ENCODE results near the gene BCAT1.

The BCAT1 gene

DNA sequence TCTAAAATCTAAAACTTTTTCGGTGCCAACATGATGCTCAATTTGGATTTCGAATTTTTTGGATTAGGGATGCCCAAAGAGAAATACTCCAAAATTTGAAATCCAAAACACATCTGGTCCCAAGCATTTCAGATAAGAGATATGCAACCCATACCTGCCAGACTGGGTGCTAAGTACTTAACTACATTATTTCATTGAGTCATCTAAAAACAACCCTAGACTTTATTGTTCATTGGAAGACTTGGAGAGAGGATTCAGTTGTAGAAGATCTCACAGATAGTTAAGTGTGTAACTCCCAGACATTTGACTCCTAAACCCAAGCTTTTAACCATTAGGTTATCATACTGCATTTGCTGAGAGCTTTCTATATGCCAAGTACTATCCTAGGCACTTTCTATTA, 102.2 kb downstream of the BCAT1 start:
- Histone ChIP-seq H3K4me1 (ENCODE audit: control extremely low read depth in 1 of 4, control insufficient read depth in 4 of 4, insufficient read depth in 4 of 4, low read length in 3 of 4) (peaks cover 10 to 23% (median 17%) of the 10 kb centered on the region in 4 experiments), H3K9me3 (ENCODE audit: control extremely low read depth in 1 of 5, control insufficient read depth in 4 of 5, insufficient read depth in 2 of 5, low read depth in 1 of 5, low read length in 4 of 5) (no peaks in the 10 kb centered on the region), H3K4me3 (ENCODE audit: control insufficient read depth in 1 of 7, extremely low read depth in 1 of 7, insufficient read depth in 4 of 7, low read depth in 2 of 7, low read length in 6 of 7) (no peak overlapping the region), H3K27me3 (replicated peaks in 2 of 5; ENCODE audit: control insufficient read depth in 4 of 5, insufficient read depth in 5 of 5, low read length in 4 of 5) (no peaks in the 10 kb centered on the region), H3K27ac (ENCODE audit: insufficient read depth in 1 of 2, low read depth in 1 of 2, low read length in 2 of 2, poor library complexity in 1 of 2, severe bottlenecking in 2 of 2) (no peak overlapping the region), H3K36me3 (ENCODE audit: control insufficient read depth in 4 of 4, insufficient read depth in 4 of 4, low read length in 3 of 4) (peaks cover 2 to 43% (median 12%) of the 10 kb centered on the region in 4 experiments)
- ChIA-PET CTCF (interaction anchor here (2.0 kb wide), 1 partner anchor 12 kb away, joined by 6 read pairs; no protein-coding TSS in a partner anchor), POLR2A (no interaction called here)
- 100% methylated on average over 2 of the region's 2 CpGs for WGBS (ENCODE audit: insufficient coverage)
- DNase-seq, result no peak

- peaks cover 2 to 47% (median 19%) of the 10 kb centered on the region in 4 experiments for H3K36me3 ChIP-seq (ENCODE audit: control insufficient read depth in 4 of 4, insufficient read depth in 4 of 4, low read length in 3 of 4)
- POLR2A ChIA-PET, result no interaction called here
- H3K9me3 ChIP-seq (ENCODE audit: control extremely low read depth in 1 of 5, control insufficient read depth in 4 of 5, insufficient read depth in 2 of 5, low read depth in 1 of 5, low read length in 4 of 5), result no peaks in the 10 kb centered on the region
- H3K27ac ChIP-seq (ENCODE audit: insufficient read depth in 1 of 2, low read depth in 1 of 2, low read length in 2 of 2, poor library complexity in 1 of 2, severe bottlenecking in 2 of 2), result no peak overlapping the region
- DNase-seq, result no peak
- WGBS (ENCODE audit: insufficient coverage), result no CpG with 5 or more reads among the region's 3 CpGs
- no peak overlapping the region for H3K4me3 ChIP-seq (ENCODE audit: control insufficient read depth in 1 of 7, extremely low read depth in 1 of 7, insufficient read depth in 4 of 7, low read depth in 2 of 7, low read length in 6 of 7)
- peaks cover 4 to 13% (median 7%) of the 10 kb centered on the region in 4 experiments for H3K4me1 ChIP-seq (ENCODE audit: control extremely low read depth in 1 of 4, control insufficient read depth in 4 of 4, insufficient read depth in 4 of 4, low read length in 3 of 4)
- no peaks in the 10 kb centered on the region for H3K27me3 ChIP-seq (replicated peaks in 2 of 5; ENCODE audit: control insufficient read depth in 4 of 5, insufficient read depth in 5 of 5, low read length in 4 of 5)
- CTCF ChIA-PET, result interaction anchor here (0.8 to 2.0 kb wide), 4 partner anchors 8 to 127 kb away, joined by 3 to 6 read pairs (median 4); no protein-coding TSS in a partner anchor
Measured at GRCh38 chr12:24845615-24846014, 103.3 kb downstream of the BCAT1 start.

DNA sequence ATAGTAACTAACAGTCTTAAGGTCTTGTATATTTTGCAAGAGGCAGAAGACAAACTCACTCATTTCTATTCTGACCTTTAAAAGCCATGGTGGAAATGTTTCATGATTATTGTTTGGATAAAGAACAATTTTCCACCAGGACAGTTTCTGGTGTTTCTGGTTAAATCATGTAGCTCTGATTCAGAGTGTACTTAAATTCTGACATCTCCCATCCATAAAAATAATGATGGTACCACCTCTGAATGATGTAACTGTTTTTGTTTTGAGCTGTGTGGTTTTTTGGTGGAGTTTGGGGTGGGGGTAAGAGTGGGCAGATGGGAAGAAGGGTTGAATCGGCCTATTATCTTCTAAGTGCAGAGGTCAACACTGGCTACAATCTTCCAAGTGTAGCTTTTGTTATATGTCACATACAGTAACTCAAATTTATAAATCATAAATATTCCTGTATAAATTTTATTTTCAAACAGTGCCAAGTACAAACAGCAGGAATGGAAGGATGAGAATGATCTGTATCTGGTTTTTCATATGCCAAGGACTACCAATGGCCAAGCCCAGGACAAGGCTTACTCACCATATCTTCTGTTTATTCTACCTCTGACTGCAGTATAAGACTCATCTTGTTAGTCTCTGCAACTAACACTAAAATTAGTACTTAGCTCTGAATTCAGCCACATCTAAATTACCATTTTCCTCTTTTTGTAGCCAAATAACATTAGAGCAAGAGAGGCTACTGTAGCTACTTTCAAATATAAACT, 108.7 kb downstream of the BCAT1 start:
- no peaks in the 10 kb centered on the region for H3K27me3 ChIP-seq (replicated peaks in 2 of 5; ENCODE audit: control insufficient read depth in 4 of 5, insufficient read depth in 5 of 5, low read length in 4 of 5)
- H3K4me1 ChIP-seq (ENCODE audit: control extremely low read depth in 1 of 4, control insufficient read depth in 4 of 4, insufficient read depth in 4 of 4, low read length in 3 of 4), result peaks cover 0 to 19% (median 15%) of the 10 kb centered on the region in 4 experiments
- DNase-seq, result no peak
- no peaks in the 10 kb centered on the region for H3K9me3 ChIP-seq (ENCODE audit: control extremely low read depth in 1 of 5, control insufficient read depth in 4 of 5, insufficient read depth in 2 of 5, low read depth in 1 of 5, low read length in 4 of 5)
- WGBS (ENCODE audit: insufficient coverage), result no CpG with 5 or more reads among the region's 1 CpG
- peaks cover 8 to 41% (median 14%) of the 10 kb centered on the region in 4 experiments for H3K36me3 ChIP-seq (ENCODE audit: control insufficient read depth in 4 of 4, insufficient read depth in 4 of 4, low read length in 3 of 4)
- CTCF ChIA-PET, result interaction anchor here (1.3 to 4.5 kb wide), 2 partner anchors 11 to 13 kb away, joined by 3 to 23 read pairs; no protein-coding TSS in a partner anchor
- no peak overlapping the region for H3K27ac ChIP-seq (ENCODE audit: insufficient read depth in 1 of 2, low read depth in 1 of 2, low read length in 2 of 2, poor library complexity in 1 of 2, severe bottlenecking in 2 of 2)
- POLR2A ChIA-PET, result no interaction called here
- H3K4me3 ChIP-seq (ENCODE audit: control insufficient read depth in 1 of 7, extremely low read depth in 1 of 7, insufficient read depth in 4 of 7, low read depth in 2 of 7, low read length in 6 of 7), result no peak overlapping the region

DNA sequence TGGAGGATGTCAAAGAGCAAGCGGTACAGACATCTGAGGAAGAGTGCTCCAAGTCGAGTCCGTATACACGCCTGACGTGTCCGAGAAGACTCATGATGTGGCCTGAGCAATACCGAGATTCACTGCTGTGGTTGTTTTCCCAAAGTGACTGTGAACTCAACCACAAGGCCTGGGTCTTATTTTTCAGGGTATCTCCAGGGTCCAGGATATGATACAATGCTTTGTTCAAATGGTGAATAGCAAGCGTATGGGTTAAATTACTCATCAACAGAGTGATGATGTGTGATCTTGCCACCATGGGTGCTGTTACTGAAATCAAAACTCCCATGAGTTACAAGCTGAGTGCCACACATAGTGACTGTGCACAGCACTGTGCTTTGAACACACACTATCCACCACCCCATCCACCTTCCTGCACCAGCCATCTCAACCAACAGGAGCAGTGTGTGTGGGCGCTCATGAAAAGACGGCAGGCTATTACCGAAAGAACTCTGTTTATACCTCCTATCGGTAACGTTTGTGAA, 109.6 kb downstream of the BCAT1 start:
- DNase-seq, result no peak
- H3K27me3 ChIP-seq (replicated peaks in 2 of 5; ENCODE audit: control insufficient read depth in 4 of 5, insufficient read depth in 5 of 5, low read length in 4 of 5), result no peaks in the 10 kb centered on the region
- POLR2A ChIA-PET, result no interaction called here
- H3K9me3 ChIP-seq (ENCODE audit: control extremely low read depth in 1 of 5, control insufficient read depth in 4 of 5, insufficient read depth in 2 of 5, low read depth in 1 of 5, low read length in 4 of 5), result no peaks in the 10 kb centered on the region
- H3K4me3 ChIP-seq (ENCODE audit: control insufficient read depth in 1 of 7, extremely low read depth in 1 of 7, insufficient read depth in 4 of 7, low read depth in 2 of 7, low read length in 6 of 7), result no peak overlapping the region
- no peak overlapping the region for H3K27ac ChIP-seq (ENCODE audit: insufficient read depth in 1 of 2, low read depth in 1 of 2, low read length in 2 of 2, poor library complexity in 1 of 2, severe bottlenecking in 2 of 2)
- 93% methylated on average over 7 of the region's 13 CpGs for WGBS (ENCODE audit: insufficient coverage)
- H3K4me1 ChIP-seq (ENCODE audit: control extremely low read depth in 1 of 4, control insufficient read depth in 4 of 4, insufficient read depth in 4 of 4, low read length in 3 of 4), result peaks cover 0 to 19% (median 15%) of the 10 kb centered on the region in 4 experiments
- CTCF ChIA-PET, result interaction anchor here (0.9 to 4.5 kb wide), 4 partner anchors 9 to 22 kb away, joined by 3 to 23 read pairs (median 4); no protein-coding TSS in a partner anchor
- H3K36me3 ChIP-seq (ENCODE audit: control insufficient read depth in 4 of 4, insufficient read depth in 4 of 4, low read length in 3 of 4), result peaks cover 9 to 41% (median 16%) of the 10 kb centered on the region in 4 experiments

DNA sequence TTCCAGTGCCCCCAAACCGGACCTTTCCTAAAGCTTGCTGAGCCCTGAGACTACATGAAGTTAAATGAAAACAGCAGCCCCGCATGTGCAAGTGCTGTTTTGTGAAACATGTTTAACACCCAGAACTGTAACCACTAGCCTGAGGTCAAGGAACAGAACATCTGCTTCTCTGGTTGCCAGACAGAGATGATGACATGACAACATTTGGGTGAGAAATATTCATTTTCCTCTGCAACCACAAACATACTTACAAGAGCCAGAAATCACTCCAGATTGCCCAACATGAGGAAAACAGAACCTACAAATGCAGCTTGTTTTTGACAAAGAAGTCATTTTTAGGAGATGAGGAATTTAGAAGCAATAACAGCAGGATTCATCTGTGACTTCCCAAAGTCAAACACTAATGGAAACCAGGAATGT, 110.4 kb downstream of the BCAT1 start:
- CTCF ChIA-PET, result interaction anchor here (0.9 to 4.5 kb wide), 5 partner anchors 10 to 42 kb away, joined by 3 to 23 read pairs (median 3); no protein-coding TSS in a partner anchor
- no peaks in the 10 kb centered on the region for H3K27me3 ChIP-seq (replicated peaks in 2 of 5; ENCODE audit: control insufficient read depth in 4 of 5, insufficient read depth in 5 of 5, low read length in 4 of 5)
- WGBS (ENCODE audit: insufficient coverage), result 48% methylated on average over 2 of the region's 2 CpGs
- H3K27ac ChIP-seq (ENCODE audit: insufficient read depth in 1 of 2, low read depth in 1 of 2, low read length in 2 of 2, poor library complexity in 1 of 2, severe bottlenecking in 2 of 2), result no peak overlapping the region
- peaks cover 9 to 36% (median 14%) of the 10 kb centered on the region in 4 experiments for H3K36me3 ChIP-seq (ENCODE audit: control insufficient read depth in 4 of 4, insufficient read depth in 4 of 4, low read length in 3 of 4)
- peak; percentile 24 to 88 (median 83) for DNase-seq
- no peaks in the 10 kb centered on the region for H3K9me3 ChIP-seq (ENCODE audit: control extremely low read depth in 1 of 5, control insufficient read depth in 4 of 5, insufficient read depth in 2 of 5, low read depth in 1 of 5, low read length in 4 of 5)
- no peak overlapping the region for H3K4me3 ChIP-seq (ENCODE audit: control insufficient read depth in 1 of 7, extremely low read depth in 1 of 7, insufficient read depth in 4 of 7, low read depth in 2 of 7, low read length in 6 of 7)
- H3K4me1 ChIP-seq (ENCODE audit: control extremely low read depth in 1 of 4, control insufficient read depth in 4 of 4, insufficient read depth in 4 of 4, low read length in 3 of 4), result peaks cover 0 to 19% (median 15%) of the 10 kb centered on the region in 4 experiments
- POLR2A ChIA-PET, result no interaction called here

- H3K4me3 ChIP-seq (ENCODE audit: control insufficient read depth in 1 of 7, extremely low read depth in 1 of 7, insufficient read depth in 4 of 7, low read depth in 2 of 7, low read length in 6 of 7), result no peak overlapping the region
- WGBS (ENCODE audit: insufficient coverage), result 100% methylated on average over 1 of the region's 2 CpGs
- peaks cover 10 to 36% (median 20%) of the 10 kb centered on the region in 4 experiments for H3K36me3 ChIP-seq (ENCODE audit: control insufficient read depth in 4 of 4, insufficient read depth in 4 of 4, low read length in 3 of 4)
- ChIA-PET POLR2A (no interaction called here), CTCF (interaction anchor here (0.9 to 2.2 kb wide), 9 partner anchors 10 to 782 kb away, joined by 3 to 7 read pairs (median 4); no protein-coding TSS in a partner anchor)
- DNase-seq, result no peak
- peaks cover 0 to 19% (median 15%) of the 10 kb centered on the region in 4 experiments for H3K4me1 ChIP-seq (ENCODE audit: control extremely low read depth in 1 of 4, control insufficient read depth in 4 of 4, insufficient read depth in 4 of 4, low read length in 3 of 4)
- no peaks in the 10 kb centered on the region for H3K27me3 ChIP-seq (replicated peaks in 2 of 5; ENCODE audit: control insufficient read depth in 4 of 5, insufficient read depth in 5 of 5, low read length in 4 of 5)
- no peaks in the 10 kb centered on the region for H3K9me3 ChIP-seq (ENCODE audit: control extremely low read depth in 1 of 5, control insufficient read depth in 4 of 5, insufficient read depth in 2 of 5, low read depth in 1 of 5, low read length in 4 of 5)
- no peak overlapping the region for H3K27ac ChIP-seq (ENCODE audit: insufficient read depth in 1 of 2, low read depth in 1 of 2, low read length in 2 of 2, poor library complexity in 1 of 2, severe bottlenecking in 2 of 2)
Measured at GRCh38 chr12:24835377-24835776, 113.5 kb downstream of the BCAT1 start.

GRCh38 chr12:24833513-24833912, 115.4 kb downstream of the BCAT1 start:
- H3K4me3 ChIP-seq (ENCODE audit: control insufficient read depth in 1 of 7, extremely low read depth in 1 of 7, insufficient read depth in 4 of 7, low read depth in 2 of 7, low read length in 6 of 7), result no peak overlapping the region
- no peaks in the 10 kb centered on the region for H3K9me3 ChIP-seq (ENCODE audit: control extremely low read depth in 1 of 5, control insufficient read depth in 4 of 5, insufficient read depth in 2 of 5, low read depth in 1 of 5, low read length in 4 of 5)
- H3K27ac ChIP-seq (ENCODE audit: insufficient read depth in 1 of 2, low read depth in 1 of 2, low read length in 2 of 2, poor library complexity in 1 of 2, severe bottlenecking in 2 of 2), result no peak overlapping the region
- CTCF ChIA-PET, result interaction anchor here (2.1 kb wide), 1 partner anchor 16 kb away, joined by 7 read pairs; no protein-coding TSS in a partner anchor
- peaks cover 0 to 10% (median 7%) of the 10 kb centered on the region in 4 experiments for H3K4me1 ChIP-seq (ENCODE audit: control extremely low read depth in 1 of 4, control insufficient read depth in 4 of 4, insufficient read depth in 4 of 4, low read length in 3 of 4)
- 100% methylated on average over 1 of the region's 3 CpGs for WGBS (ENCODE audit: insufficient coverage)
- POLR2A ChIA-PET, result no interaction called here
- peaks cover 7 to 29% (median 22%) of the 10 kb centered on the region in 4 experiments for H3K36me3 ChIP-seq (ENCODE audit: control insufficient read depth in 4 of 4, insufficient read depth in 4 of 4, low read length in 3 of 4)
- DNase-seq, result no peak
- no peaks in the 10 kb centered on the region for H3K27me3 ChIP-seq (replicated peaks in 2 of 5; ENCODE audit: control insufficient read depth in 4 of 5, insufficient read depth in 5 of 5, low read length in 4 of 5)
